Activated CD4-positive, alpha-beta T cell treated with anti-CD3 and anti-CD28 coated beads, Interleukin-2, amount 50 U/mL, for 48 hours (primary cell): ENCODE results near the gene PTPRK.

Experiments used
- DNase-seq, 2 experiments: peaks; one replicate each; pipeline ENCODE4 v3.0.0-alpha.2; 2020

The PTPRK gene

GRCh38 chr6:128339635-128340450 is 180.6 kb downstream of the PTPRK start:
- DNase-seq: no peak

- no peak for DNase-seq
These were observed 182.8 kb downstream of the PTPRK start for GRCh38 chr6:128337619-128338018.

GRCh38 chr6:128336436-128337095 is 183.8 kb downstream of the PTPRK start:
- DNase-seq: no peak

- DNase-seq: no peak
These were observed 184.4 kb downstream of the PTPRK start for GRCh38 chr6:128335963-128336362.

GRCh38 chr6:128333581-128334223 is 186.7 kb downstream of the PTPRK start:
- DNase-seq: no peak

GRCh38 chr6:128327890-128328289 is 192.5 kb downstream of the PTPRK start:
- peak; percentile 5 to 21 for DNase-seq

GRCh38 chr6:128323011-128323410 is 197.4 kb downstream of the PTPRK start:
- no peak for DNase-seq

GRCh38 chr6:128319946-128320345 is 200.5 kb downstream of the PTPRK start:
- no peak for DNase-seq

- DNase-seq: no peak
These were observed 201.2 kb downstream of the PTPRK start for GRCh38 chr6:128319157-128319556.

- no peak for DNase-seq
These were observed 204.0 kb downstream of the PTPRK start for GRCh38 chr6:128316258-128316929.

GRCh38 chr6:128314190-128314589 is 206.2 kb downstream of the PTPRK start:
- DNase-seq: no peak

- no peak for DNase-seq
These were observed 208.3 kb downstream of the PTPRK start for GRCh38 chr6:128311944-128312570.

- DNase-seq: no peak
These were observed 209.9 kb downstream of the PTPRK start for GRCh38 chr6:128310451-128310850.

GRCh38 chr6:128307671-128308070 is 212.7 kb downstream of the PTPRK start:
- no peak for DNase-seq

GRCh38 chr6:128305976-128306375 is 214.4 kb downstream of the PTPRK start:
- DNase-seq: no peak

- DNase-seq: no peak
These were observed 215.2 kb downstream of the PTPRK start for GRCh38 chr6:128305228-128305627.

- no peak for DNase-seq
These were observed 216.5 kb downstream of the PTPRK start for GRCh38 chr6:128303870-128304269.

- no peak for DNase-seq
These were observed 217.5 kb downstream of the PTPRK start for GRCh38 chr6:128302942-128303341.

- DNase-seq: no peak
These were observed 224.7 kb downstream of the PTPRK start for GRCh38 chr6:128295670-128296069.

- DNase-seq: no peak
These were observed 230.2 kb downstream of the PTPRK start for GRCh38 chr6:128290221-128290620.

- DNase-seq: no peak
These were observed 236.3 kb downstream of the PTPRK start for GRCh38 chr6:128284128-128284527.

GRCh38 chr6:128282961-128283360 is 237.4 kb downstream of the PTPRK start:
- no peak for DNase-seq

GRCh38 chr6:128280960-128281359 is 239.4 kb downstream of the PTPRK start:
- no peak for DNase-seq
